Fibroblast of pulmonary artery (primary cell): Measurements from ENCODE around the gene STX4.

Experiments
- DNase-seq: peaks from one replicate; pipeline ENCODE4 v3.0.0-alpha.2; 2010; ENCODE audit warnings: low read depth
- H3K4me3 ChIP-seq: replicated peaks from 2 replicates; pipeline ENCODE4 v1.5.1; 2011; ENCODE audit warnings: low read depth, mild to moderate bottlenecking, control low read depth, low read length, moderate library complexity
- CTCF ChIP-seq: IDR thresholded peaks from 2 replicates; pipeline ENCODE4 v1.5.1; 2011; ENCODE audit warnings: mild to moderate bottlenecking, control low read depth, low read length, inconsistent platforms; ENCODE audit errors: missing control alignments

The STX4 gene

GRCh38 chr16:31061126-31061812, 27.9 kb downstream of the STX4 start:
- no peak overlapping the region for H3K4me3 ChIP-seq
- no peak for DNase-seq
- no peak for TF ChIP-seq CTCF

DNA sequence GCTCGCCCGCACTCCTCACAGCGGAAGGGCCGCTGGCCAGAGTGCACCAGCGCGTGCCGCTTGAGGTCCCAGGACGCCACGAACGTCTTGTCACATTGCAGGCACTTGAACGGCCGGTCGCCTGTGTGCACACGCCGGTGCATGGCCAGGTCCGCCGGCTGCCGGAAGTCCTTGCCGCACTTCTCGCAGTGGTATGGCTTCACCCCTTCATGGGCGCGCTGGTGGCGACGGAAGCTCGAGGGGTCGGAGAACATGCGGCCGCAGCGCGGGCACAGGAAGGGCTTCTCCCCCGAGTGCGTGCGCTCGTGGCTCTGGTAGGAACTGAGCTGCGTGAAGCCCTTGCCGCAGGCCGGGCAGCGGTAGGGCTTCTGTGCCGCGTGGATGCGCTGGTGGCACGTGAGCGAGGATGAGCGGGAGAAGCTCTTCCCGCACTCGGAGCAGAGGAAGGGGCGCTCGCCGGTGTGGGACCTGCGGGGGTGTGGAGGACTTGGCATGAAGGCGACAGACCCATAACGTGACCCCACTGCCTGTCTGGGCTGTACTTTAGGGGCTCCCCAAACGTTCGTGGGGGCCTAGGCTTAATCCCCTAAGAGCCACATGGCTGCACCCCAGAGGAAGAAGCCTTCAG, 28.6 kb downstream of the STX4 start:
- H3K4me3 ChIP-seq = no peak overlapping the region
- DNase-seq = no peak
- TF ChIP-seq CTCF = no peak

- H3K4me3 ChIP-seq = no peak overlapping the region
- no peak for TF ChIP-seq CTCF
- no peak for DNase-seq
These were observed 30.1 kb downstream of the STX4 start for GRCh38 chr16:31063495-31063842.

DNA sequence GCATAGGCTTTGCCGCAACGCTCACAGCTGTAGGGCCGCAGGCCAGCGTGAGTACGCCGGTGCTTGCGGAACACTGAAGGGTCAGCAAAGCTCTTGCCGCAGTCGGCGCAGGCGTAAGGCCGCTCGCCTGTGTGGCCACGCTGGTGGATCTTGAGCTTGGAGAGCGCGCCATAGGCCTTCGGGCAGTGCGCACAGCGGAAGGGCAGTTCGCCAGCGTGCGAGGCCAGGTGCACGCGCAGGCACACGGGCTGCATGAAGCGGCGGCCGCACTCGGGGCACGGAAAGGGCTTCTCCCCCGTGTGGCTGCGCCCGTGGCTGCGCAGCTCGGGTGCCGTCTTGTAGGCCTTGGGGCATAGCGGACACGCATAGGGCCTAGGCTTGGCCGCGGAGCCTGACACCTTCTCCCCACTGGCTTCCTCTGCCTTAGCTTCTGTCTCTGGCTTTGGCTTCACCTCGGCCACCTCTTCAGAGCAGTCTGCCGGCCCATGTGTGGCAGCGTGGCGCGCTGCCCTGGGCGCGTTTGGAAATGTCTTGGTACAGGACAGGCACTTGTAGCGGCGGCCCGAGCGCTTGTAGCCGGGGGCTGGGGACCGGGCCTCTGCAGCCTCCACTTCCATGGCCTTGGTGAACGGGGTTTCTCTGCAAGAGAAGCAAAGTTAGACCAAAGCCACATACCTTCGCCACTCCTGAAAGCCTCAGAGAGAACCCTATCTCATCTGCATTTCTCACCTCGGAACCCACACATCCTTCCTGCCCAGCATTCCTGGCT, 30.7 kb downstream of the STX4 start:
- DNase-seq = no peak
- no peak overlapping the region for H3K4me3 ChIP-seq
- no peak for TF ChIP-seq CTCF

- DNase-seq = peak; percentile 90
- H3K4me3 ChIP-seq = no peak overlapping the region
- no peak for TF ChIP-seq CTCF
These were observed 31.6 kb downstream of the STX4 start for GRCh38 chr16:31064882-31065461.

DNA sequence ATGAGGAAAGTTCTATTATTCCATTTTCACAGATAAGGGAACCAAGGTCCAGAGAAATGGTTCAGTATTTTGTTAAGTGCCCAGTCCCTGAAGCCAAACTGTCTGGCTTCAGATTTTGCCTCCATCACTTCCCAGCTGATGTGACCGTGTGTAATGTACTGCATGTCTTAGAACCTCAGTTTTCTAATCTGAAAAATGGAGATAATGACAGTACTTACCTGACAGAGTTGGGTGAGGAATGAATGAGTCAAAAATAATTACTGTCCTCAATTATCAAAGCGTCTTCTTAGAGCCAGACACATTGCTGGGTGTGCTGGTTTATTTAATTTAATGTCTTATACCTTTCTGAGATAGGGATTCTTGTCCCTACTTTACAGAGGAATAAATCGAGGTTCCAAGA, 34.0 kb downstream of the STX4 start:
- no peak for DNase-seq
- H3K4me3 ChIP-seq = no peak overlapping the region
- TF ChIP-seq CTCF = no peak
